NOMO-1 (cell line): ENCODE data around the gene KIF26B.
A peak's percentile ranks its signal among the peaks of the same experiment; 100 is the strongest.

ENCODE experiments used
- DNase-seq, 2 experiments: peaks; one replicate each; lab custom pipeline; 2025; ENCODE audit not compliant: unreplicated experiment in 2 of 2; lab: John Stamatoyannopoulos, UW

KIF26B gene

DNA sequence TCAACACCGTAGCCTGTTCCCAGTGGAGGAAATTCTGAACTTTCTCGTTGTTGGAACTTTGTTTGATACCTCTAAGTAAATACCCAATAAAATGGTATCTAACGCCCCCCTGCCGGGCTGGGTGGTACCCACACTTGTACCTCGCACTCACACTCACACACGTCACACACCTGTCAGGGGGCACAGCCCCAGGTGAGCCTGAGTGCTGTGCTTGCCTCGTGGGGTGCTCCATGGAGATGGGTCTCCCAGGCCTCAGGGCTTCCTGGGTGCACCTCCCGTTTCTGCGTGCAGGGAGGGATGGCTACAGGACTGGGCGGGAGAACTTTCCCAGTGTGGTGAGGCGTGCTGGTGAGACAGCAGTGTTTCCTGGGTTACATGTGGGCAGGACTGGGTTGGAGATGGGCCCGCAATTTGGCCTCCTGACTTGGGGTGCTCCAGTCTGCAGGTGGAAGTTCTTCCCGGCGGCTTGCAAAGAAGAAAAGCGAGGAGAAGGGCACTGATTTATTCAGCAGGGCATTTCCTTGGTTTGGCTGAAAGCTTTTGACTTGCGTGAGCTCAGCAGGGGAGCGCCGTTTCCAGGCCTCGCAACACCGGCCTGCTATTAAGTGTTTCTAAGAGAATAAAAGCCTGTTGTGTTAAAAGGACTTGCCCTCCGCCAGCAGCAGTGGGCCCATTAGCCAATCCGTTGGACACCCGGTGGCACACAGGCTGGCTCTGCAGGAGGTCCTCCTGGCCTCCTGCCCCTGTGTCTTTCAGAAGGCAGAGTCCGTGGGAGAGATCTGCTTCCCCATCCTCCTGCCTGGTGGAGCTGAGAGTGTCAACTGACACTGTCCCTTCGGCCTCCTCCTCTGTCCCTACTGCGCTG, 79.7 kb downstream of the KIF26B start:
- DNase-seq = no peak

DNA sequence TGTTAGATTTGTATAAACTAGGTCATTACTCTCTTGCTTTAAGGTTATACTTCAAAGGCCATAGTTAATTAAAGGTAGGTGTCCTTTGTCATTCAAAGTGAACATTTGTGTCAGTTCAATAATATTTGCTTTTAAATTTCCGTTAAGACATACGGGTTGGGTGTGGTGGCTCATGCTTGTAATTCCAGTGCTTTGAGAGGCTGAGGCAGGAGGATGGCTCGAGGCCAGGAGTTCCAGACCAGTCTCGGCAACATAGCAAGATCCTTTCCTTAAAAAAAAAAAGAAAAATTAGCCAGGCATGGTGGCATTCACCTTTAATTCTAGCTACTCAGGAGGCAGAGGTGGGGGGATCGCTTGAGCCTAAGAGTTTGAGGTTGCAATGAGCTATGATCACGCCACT, 80.4 kb downstream of the KIF26B start:
- DNase-seq = no peak

DNA sequence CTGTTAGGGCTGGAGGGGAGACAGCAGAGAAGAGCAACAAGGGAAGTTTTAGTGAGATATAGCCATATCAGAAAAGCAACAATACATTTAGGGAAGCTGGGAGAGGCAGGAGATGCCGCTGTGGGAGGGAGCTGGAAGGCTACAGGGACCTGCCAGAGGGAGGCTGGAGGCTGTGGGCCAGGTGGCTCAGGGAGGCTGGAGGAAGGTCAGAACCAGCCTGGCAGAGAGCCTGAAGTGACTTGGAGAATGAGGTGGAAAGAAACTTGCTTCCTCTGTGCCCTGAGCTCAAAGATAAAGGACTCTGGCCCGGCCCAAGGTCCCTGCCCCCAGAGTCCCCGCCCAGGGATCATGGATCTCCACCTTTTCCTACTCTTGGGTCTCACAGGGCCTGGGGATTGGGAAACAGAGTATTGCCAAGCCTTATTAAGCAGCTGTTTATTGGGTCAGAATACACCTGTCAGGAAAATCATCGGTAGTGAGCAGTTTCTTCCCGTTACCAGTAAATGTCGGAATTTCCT, 85.9 kb downstream of the KIF26B start:
- no peak for DNase-seq

DNA sequence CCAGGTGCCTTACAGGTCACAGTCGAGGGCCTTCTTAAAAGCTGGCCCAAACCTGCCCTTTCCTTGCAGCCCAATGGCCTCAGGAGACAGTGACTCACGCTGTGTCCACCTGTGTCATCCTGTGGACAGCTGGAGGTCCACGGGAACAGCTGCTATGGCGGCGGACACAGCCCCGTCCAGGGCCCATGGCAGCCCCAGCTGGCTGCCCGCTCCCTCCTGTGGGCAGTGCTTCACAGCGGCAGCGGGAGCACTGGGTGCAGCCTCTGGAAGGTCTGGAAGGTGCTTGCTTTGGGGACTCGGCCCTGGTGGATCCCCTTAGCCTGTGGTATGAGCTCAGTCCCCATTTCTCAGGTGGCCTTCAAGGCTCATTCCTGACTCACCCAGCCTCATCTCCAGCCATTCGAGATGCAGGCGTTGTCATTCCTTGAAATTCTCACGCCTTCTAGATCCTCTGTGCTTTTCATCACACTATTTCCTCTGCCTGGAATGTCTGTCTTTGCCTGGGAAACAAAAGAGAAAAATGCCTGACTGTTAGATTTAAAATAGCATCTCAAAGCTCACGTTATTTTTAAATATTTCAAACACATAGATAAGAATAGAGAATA, 86.8 kb downstream of the KIF26B start:
- no peak for DNase-seq

DNA sequence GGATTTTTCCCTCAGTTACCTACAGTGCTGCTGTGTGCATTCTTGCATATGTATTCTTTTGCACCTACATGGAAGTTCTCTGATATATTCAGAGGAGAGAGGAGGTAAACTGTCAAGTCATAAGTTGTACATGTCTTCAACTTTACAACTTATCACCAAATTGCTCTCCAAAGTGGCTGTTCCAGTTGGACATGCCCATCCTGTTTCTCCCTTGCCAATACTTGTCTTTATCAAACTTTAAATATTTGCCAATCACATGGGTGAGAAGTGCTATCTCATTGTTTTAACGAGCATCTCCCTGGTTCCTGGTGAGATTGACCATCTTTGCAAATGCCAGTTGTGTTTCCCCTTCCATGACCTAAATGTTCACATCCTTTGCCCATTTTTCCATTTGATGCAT, 88.2 kb downstream of the KIF26B start:
- DNase-seq = no peak

DNA sequence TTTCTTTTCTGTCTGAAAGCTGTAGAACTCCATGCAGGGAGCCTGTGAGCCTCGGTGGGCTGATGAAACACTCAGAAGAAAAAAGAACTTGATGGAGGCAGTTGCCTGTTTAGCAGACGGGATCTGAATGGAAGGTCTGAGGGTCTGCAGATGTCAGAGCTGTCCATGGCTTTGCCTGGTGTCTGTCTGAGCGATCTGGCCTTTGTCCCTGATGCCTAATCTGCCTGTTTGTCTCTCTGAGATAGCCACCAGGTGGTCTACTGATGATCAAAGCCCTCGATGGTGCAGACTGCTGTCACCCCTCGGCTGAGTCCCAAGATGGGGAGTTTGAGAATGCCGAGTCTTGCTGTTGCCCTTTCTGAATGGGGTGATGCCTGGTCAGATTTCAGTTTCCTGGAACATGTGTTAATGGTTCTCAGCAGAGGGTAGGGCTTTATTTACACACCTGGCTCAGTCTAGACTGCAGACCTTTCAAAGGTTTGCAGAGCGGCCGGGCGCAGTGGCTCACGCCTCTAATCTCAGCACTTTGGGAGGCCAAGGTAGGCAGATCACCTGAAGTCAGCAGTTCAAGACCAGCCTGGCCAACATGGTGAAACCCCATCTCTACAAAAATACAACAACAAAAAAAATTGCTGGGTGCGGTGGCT, 90.4 kb downstream of the KIF26B start:
- DNase-seq = no peak

DNA sequence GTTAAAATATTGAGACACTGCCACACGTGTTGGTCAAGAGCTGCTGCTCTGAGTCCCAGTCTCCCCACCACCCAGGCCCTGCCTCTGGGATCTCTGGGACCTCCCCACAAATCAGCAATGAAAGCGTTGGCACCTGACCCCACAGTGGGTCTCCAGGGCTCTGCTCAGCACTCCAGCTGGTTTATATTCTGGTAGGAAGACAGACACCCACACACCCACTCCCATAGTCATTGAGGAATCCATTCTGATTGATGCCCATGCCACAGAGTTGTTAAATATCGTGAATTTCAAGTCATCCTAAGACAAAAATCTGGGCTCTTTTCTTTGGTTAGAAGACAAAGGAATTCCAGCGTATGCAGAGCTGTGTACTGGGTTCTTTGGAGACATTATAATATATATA, 91.6 kb downstream of the KIF26B start:
- no peak for DNase-seq

DNA sequence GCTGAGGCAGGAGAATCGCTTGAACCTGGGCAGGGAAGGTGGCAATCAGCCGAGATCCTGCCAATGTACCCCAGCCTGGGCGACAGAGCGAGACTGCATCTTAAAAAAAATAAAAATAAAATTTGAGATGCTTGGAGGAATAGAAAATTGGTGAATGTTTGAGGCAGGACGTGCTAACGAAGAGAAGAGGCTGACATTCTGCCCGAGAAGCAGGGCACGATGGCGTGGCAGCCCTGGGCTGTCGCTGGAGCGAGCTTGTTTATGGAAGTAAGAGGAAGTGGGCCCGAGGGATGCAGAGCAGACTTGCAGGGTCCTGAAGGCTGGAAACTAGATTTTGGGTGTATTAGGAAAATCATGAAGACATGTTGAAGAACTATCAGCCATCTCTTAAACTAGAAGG, 92.6 kb downstream of the KIF26B start:
- no peak for DNase-seq

DNA sequence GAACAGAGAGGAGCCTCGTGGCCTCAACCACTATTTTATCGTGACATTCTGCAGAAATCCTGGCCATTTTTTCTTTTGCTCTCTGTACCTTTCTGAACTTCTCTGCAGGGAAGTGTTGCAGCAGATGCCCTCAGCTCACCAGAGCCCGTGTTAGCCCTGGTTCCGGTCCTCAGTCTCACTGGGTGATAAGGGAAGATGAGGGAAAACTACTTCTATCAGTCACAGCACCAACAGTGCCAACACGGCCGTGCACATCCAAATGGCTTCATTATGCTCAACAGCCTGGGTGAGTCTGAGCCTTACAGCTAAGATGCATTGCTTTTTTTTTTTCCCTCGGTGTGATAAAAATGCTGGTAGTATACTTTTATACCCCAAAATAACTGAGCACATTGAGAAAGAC, 93.0 kb downstream of the KIF26B start:
- DNase-seq = no peak

DNA sequence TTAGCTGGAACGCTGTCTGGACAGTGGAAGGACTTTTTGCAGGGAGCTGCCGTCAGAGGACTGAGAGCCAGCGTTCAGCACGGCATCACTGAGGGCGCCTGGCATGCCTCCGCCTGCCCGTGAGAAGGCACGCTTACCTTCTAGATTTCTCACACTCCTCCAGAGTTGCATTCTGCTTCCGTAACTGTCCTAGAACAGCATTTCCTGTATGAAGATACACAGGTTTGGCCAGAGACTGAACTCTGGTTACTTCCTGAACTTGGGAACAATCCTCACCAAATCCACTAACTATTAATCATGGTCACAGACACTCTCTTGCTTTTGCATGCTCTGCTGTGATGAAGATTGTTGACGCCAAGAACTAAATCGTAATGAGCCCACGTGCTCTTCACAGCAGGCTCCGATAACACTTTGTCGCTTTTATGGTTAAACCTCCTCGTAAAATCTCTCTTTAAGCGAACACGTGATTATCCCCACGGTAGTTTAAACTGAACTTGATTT, 93.5 kb downstream of the KIF26B start:
- DNase-seq = no peak

DNA sequence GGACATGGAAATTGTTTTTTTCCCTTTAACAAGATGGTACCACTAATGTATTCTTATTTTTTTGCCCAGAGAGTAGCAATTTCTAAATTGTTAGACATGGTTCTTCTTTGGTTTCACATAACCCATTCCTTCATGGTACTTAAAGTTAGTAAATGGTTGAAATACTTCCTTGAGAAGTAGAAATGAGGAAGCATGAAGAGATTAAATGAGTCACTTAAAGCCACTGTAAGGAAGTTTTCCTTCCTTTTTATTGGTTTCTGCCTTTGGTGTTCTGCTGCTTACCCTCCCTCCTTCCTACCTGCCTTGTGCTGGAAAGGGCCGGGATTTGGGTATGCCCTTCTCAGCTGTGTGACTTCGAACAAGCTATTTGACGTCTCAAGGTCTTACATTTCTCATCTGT, 101.0 kb downstream of the KIF26B start:
- peak; percentile 33 to 93 for DNase-seq

DNA sequence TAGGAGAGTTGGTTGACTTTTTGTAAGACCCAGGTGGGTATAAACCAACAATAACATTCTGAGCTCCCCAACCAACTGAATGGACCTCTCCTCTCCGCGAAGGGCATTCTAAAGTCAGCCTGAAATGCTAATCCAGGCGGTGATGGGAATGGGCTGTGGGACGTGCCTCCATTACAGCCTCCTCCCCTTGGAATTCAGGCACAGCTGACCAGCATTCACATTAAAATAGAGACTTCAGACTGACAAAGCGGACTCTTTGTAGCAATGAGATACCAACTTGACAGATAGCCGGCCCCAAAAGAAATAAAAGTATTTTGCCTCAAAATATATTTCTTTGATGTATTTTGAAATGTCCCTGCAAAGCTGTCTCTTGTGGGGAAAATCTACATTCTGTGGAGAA, 101.7 kb downstream of the KIF26B start:
- no peak for DNase-seq

DNA sequence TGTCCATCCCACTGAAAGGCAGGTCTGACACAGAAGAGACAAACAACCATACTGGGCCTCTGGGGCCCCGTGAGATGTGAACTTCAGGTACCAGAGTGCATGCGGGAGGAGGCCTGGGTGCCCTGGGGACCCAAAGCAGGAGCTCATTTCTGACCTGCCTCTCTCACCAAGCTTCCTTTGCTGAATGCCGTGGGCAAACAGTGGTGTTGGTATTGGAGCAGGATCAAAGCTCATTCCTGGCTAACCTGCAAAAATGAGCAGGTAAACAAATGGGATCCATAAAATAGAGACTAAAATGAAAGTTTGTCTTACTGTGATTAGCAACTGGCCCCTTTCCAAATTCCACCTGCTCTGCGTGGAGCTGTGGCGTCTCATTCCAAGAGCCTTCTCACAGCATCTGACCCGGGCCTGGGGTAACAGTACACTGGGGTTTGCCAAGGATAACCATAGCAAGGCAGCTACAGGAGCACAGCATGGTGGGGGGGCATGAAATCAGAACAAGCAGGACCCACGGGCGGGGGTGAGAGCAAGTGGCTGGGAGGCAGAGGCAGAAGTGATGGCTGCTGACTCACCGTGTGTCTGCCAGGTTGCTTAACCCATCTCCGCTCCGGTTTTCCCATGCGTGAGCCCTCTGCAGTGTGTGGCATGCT, 103.6 kb downstream of the KIF26B start:
- DNase-seq = peak; percentile 36 to 59

DNA sequence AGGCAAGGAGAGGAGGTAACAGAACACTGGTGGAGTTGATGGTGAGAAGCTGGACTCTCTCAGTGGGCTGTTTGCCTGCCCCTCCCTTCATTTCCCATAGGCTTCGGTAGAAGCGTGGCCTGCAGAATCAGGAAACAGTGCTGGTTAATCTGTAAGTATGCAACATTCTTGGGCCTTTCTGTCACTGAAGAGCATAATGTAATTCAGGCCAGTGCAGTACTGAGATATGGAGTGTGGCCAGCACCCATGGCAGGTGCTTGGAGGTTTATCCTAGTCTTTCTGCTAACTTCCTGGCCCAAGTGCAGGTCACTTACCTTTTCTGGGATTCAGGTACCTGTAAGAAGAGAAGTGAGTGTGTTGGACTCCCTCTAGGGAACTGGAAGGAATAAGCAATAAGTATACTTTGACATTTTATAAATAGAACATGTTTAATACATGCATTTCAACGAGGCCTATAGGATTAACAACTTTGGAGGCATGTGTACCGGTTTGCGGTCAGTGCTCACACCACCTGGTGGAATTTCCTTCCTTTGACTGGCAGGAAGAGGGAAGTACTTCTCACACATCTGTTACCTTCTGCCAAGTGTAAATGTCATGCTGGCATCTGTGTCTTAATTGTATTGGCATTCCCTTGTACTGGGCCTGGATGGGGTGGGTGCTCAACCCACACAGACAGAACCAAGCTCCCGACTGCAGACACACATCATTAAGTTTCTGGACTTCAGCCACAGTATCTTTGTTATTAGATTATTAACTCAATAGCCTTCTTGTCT, 105.5 kb downstream of the KIF26B start:
- no peak for DNase-seq

DNA sequence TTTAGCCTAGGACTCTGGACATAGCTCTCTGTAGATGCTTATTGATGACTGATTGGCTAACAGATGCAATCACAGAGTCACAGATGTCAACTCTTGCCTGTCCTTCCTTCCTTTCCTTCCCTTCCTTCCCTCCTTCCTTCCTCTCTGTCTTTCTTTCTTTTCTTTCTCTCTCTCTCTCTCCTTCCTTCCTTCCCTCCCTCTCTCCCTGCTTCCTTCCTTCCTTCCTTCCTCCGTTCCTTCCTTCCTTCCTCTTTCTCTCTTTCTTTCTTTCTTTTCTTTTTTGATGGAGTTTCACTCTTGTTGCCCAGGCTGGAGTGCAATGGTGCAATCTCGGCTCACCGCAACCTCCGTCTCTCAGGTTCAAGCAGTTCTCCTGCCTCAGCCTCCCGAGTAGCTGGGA, 106.1 kb downstream of the KIF26B start:
- DNase-seq = no peak

DNA sequence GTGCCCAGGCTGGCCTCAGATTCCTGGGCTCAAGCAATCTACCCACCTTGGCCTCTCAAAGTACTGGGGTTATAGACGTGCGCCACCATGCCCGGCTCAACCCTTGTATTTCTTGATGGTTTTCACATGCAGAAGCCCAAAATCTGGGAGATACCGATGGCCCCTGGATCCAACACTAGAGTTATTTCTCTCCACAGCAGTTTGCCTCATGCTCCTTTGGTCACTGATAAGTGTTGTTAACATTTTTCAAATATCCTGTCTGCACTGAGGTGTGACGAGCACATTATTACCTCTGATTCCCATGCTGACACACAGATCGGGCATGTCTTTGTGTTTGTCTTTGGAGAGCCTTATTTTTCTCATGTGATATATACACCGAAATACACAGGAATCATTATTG, 107.0 kb downstream of the KIF26B start:
- DNase-seq = no peak

DNA sequence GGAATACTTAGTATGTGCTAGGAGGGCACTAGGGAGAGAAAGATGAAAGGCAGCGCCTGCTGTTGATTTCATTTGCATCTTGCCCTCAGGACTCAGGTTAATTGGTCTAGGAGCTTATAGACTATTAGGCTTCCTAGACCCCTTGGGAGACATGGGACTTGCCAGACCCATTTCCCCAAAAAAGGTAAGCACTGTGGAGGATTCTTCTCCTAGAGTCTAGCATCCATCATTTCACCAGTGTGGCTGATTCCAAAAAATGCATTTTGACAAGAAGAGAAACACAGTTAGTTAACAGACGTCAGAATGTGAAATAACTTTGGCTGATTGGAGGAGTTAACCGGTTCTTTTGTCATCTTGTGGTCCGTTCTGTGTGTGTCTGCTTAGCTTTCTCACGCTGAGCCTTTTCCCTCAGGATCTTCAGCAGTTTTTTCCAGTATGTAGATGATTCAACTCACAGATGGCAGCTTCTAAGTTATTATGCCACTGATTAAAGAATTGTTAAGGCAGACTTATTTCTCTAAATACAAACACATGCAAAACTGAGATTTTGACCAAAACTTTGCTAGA, 108.8 kb downstream of the KIF26B start:
- DNase-seq = no peak

DNA sequence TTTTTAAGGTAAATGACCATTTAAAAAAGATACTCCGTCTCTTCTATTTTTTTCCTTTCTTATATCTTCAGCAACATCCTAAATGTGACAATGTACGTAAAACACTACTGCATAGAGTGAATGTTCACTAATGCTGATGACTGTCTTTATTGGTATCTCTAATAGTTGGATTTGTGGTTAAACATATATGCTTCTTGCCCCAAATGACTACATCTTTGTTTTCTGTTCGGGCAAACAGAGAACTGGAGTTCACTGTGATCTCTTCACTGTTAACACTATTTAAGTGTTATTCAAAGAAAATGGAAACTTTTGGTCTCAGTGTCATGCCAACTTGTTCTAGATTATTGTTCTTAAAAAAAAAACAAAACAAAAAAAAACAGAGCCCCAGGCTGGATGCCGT, 109.4 kb downstream of the KIF26B start:
- DNase-seq = no peak

DNA sequence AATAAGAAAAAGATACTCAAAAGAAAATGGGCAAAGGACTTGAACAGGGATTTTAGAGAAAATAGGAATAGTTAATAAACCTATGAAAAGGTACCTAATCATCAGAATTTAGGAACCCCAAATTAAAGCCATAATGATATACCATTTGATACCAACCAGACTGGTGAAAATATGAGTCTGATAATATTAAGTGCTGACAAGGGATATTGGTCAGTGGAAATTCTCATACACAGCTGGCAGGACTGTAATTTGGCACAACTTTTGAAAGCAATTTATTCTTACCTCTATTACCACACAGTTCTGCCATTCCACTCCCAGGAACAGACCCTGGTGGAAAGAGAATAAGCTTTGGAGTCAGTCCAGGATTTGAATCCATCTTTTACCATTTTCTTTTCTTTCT, 111.3 kb downstream of the KIF26B start:
- DNase-seq = no peak

DNA sequence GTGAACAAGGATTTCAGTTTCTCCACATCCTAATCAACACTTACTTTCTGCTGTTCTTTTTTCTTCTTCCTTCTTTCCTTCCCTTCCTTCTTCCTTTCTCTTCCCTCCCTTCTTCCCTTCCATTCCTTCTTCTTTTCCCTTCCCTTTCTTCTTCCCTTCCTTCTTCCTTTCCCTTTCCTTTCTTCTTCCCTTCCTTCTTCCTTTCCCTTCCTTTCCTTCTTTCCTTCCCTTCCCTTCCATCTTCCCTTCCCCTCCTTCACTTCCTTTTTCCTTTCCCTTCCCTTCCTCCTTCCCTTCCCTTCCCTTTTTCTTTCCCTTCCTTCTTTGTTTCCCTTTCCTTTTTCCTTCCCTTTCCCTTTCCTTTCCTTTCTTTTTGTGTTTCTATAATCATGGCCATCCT, 115.3 kb downstream of the KIF26B start:
- DNase-seq = no peak
